ENCODE measurements around the gene TMEM108. TPM values are rescaled to one million over a fixed set of nuclear protein-coding genes. Genes with fewer than 3 reads are reported as not detected.

Gene TMEM108
- total RNA-seq, 6 experiments from 2014 or later = 0.10 to 0.20 TPM; not detected in 4

- 83% methylated on average over 1 of the region's 5 CpGs for WGBS (ENCODE audit: insufficient coverage, low coverage, low lambda C conversion rate, missing lambda C conversion rate)
Measured at GRCh38 chr3:133206921-133207320, 168.7 kb downstream of the TMEM108 start.

GRCh38 chr3:133208184-133208583 lies 170.0 kb downstream of the TMEM108 start:
- Histone ChIP-seq H3K36me3 (no peaks in the 10 kb centered on the region), H3K4me3 (no peak overlapping the region), H3K27ac (no peak overlapping the region), H3K27me3 (no peaks in the 10 kb centered on the region), H3K9me3 (no peaks in the 10 kb centered on the region), H3K4me1 (no peaks in the 10 kb centered on the region)
- DNase-seq = no peak
- peak in 3 of 4 donors; percentile 10 to 42 (median 21) for TF ChIP-seq CTCF (IDR thresholded peaks at IDR 0.05)
- no peak for TF ChIP-seq POLR2A (IDR thresholded peaks at IDR 0.05)
- intact Hi-C loops (cut with DNase I) = no loop called here
- ATAC-seq = peak in 3 of 4 donors; percentile 79 to 87 (median 83)
- 70% methylated on average over 1 of the region's 1 CpG for WGBS (ENCODE audit: insufficient coverage, low coverage, low lambda C conversion rate, missing lambda C conversion rate)

More at GRCh38 chr3:133206921-133207320, 168.7 kb downstream of the TMEM108 start:
- no peaks in the 10 kb centered on the region for H3K9me3 ChIP-seq
- H3K4me1 ChIP-seq = no peaks in the 10 kb centered on the region
- DNase-seq (no peak), ATAC-seq (no peak)
- TF ChIP-seq CTCF (IDR thresholded peaks at IDR 0.05) (no peak), POLR2A (IDR thresholded peaks at IDR 0.05) (no peak)
- no peaks in the 10 kb centered on the region for H3K36me3 ChIP-seq
- H3K27me3 ChIP-seq = no peaks in the 10 kb centered on the region
- H3K4me3 ChIP-seq = no peak overlapping the region
- H3K27ac ChIP-seq = no peak overlapping the region
- intact Hi-C loops (cut with DNase I) = no loop called here

GRCh38 chr3:133209871-133210550 lies 171.8 kb downstream of the TMEM108 start:
- WGBS (ENCODE audit: insufficient coverage, low coverage, low lambda C conversion rate, missing lambda C conversion rate) = no CpG with 5 or more reads among the region's 1 CpG
- DNase-seq (no peak), ATAC-seq (no peak)
- Histone ChIP-seq H3K9me3 (no peaks in the 10 kb centered on the region), H3K36me3 (no peaks in the 10 kb centered on the region), H3K27me3 (no peaks in the 10 kb centered on the region), H3K27ac (no peak overlapping the region), H3K4me1 (no peaks in the 10 kb centered on the region), H3K4me3 (no peak overlapping the region)
- intact Hi-C loops (cut with DNase I) = no loop called here
- no peak for TF ChIP-seq CTCF (IDR thresholded peaks at IDR 0.05)
- no peak for TF ChIP-seq POLR2A (IDR thresholded peaks at IDR 0.05)

- Histone ChIP-seq H3K9me3 (no peaks in the 10 kb centered on the region), H3K27ac (no peak overlapping the region), H3K27me3 (no peaks in the 10 kb centered on the region), H3K36me3 (no peaks in the 10 kb centered on the region), H3K4me3 (no peak overlapping the region), H3K4me1 (no peaks in the 10 kb centered on the region)
- ATAC-seq (no peak), DNase-seq (no peak)
- 64% methylated on average over 4 of the region's 4 CpGs for WGBS (ENCODE audit: insufficient coverage, low coverage, low lambda C conversion rate, missing lambda C conversion rate)
- intact Hi-C loops (cut with DNase I) = no loop called here
- no peak for TF ChIP-seq CTCF (IDR thresholded peaks at IDR 0.05)
- no peak for TF ChIP-seq POLR2A (IDR thresholded peaks at IDR 0.05)
Measured at GRCh38 chr3:133210656-133211055, 172.5 kb downstream of the TMEM108 start.
